HEK293 (cell line): ENCODE measurements around the gene PDE3B.

Experiments
- GLIS2 ChIP-seq: fragments of 450-650 bp; formaldehyde crosslinking; IDR thresholded peaks from 2 replicates; pipeline ENCODE4 v1.5.1; 2016; ENCODE audit warnings: missing biosample characterization, missing genetic modification characterization
- MEIS1 ChIP-seq: sonication (generic); formaldehyde crosslinking; IDR thresholded peaks from 2 replicates; pipeline ENCODE4 v1.8.1; 2022; ENCODE audit warnings: missing genetic modification reagents, mild to moderate bottlenecking, borderline replicate concordance
- OSR2 ChIP-seq: fragments of 450-650 bp; formaldehyde crosslinking; IDR thresholded peaks from 2 replicates; pipeline ENCODE4 v1.5.1; 2016; ENCODE audit warnings: missing biosample characterization, missing genetic modification characterization
- REPIN1 ChIP-seq: fragments of 450-650 bp; formaldehyde crosslinking; IDR thresholded peaks from 2 replicates; pipeline ENCODE4 v1.5.1; 2017; ENCODE audit warnings: missing biosample characterization, missing genetic modification characterization, low read depth
- SCRT1 ChIP-seq: fragments of 450-650 bp; formaldehyde crosslinking; IDR thresholded peaks from 2 replicates; pipeline ENCODE4 v1.5.1; 2016; ENCODE audit warnings: missing biosample characterization, missing genetic modification characterization, borderline replicate concordance
- SCRT2 ChIP-seq: fragments of 450-650 bp; formaldehyde crosslinking; IDR thresholded peaks from 2 replicates; pipeline ENCODE4 v1.5.1; 2016; ENCODE audit warnings: missing biosample characterization, missing genetic modification characterization
- SETDB1 ChIP-seq: IDR thresholded peaks from one replicate; pipeline ENCODE4 v1.6.1; 2017; ENCODE audit warnings: mild to moderate bottlenecking, low read length, moderate library complexity, mixed read lengths; ENCODE audit not compliant: insufficient read length
- YY1 ChIP-seq: fragments of 450-650 bp; formaldehyde crosslinking; IDR thresholded peaks from 2 replicates; pipeline ENCODE4 v1.5.1; 2018; ENCODE audit warnings: missing biosample characterization, missing genetic modification characterization
- ZBTB48 ChIP-seq: fragments of 450-650 bp; formaldehyde crosslinking; IDR thresholded peaks from 2 replicates; pipeline ENCODE4 v1.5.1; 2016; ENCODE audit warnings: missing biosample characterization, missing genetic modification characterization
- ZNF16 ChIP-seq: fragments of 450-650 bp; formaldehyde crosslinking; IDR thresholded peaks from 2 replicates; pipeline ENCODE4 v1.5.1; 2016; ENCODE audit warnings: low read depth, missing biosample characterization, missing genetic modification characterization
- ZNF169 ChIP-seq: fragments of 450-650 bp; formaldehyde crosslinking; IDR thresholded peaks from 2 replicates; pipeline ENCODE4 v1.5.1; 2016; ENCODE audit warnings: missing biosample characterization, missing genetic modification characterization
- ZNF214 ChIP-seq: fragments of 450-650 bp; formaldehyde crosslinking; IDR thresholded peaks from 2 replicates; pipeline ENCODE4 v1.5.1; 2017; ENCODE audit warnings: missing biosample characterization, mild to moderate bottlenecking, missing genetic modification characterization, borderline replicate concordance
- ZNF248 ChIP-seq: fragments of 450-650 bp; formaldehyde crosslinking; IDR thresholded peaks from 2 replicates; pipeline ENCODE4 v1.5.1; 2017; ENCODE audit warnings: missing biosample characterization, missing genetic modification characterization
- ZNF311 ChIP-seq: fragments of 450-650 bp; formaldehyde crosslinking; IDR thresholded peaks from 2 replicates; pipeline ENCODE4 v1.5.1; 2017; ENCODE audit warnings: missing biosample characterization, missing genetic modification characterization, borderline replicate concordance
- ZNF37A ChIP-seq: fragments of 450-650 bp; IDR thresholded peaks from 2 replicates; pipeline ENCODE4 v1.5.1; 2018; ENCODE audit warnings: missing biosample characterization, missing genetic modification characterization
- ZNF394 ChIP-seq: fragments of 450-650 bp; formaldehyde crosslinking; IDR thresholded peaks from 2 replicates; pipeline ENCODE4 v1.5.1; 2016; ENCODE audit warnings: missing biosample characterization, missing genetic modification characterization, mild to moderate bottlenecking, moderate library complexity, borderline replicate concordance
- ZNF416 ChIP-seq: fragments of 450-650 bp; formaldehyde crosslinking; IDR thresholded peaks from 2 replicates; pipeline ENCODE4 v1.5.1; 2016; ENCODE audit warnings: missing biosample characterization, missing genetic modification characterization
- ZNF549 ChIP-seq: fragments of 450-650 bp; IDR thresholded peaks from 2 replicates; pipeline ENCODE4 v1.5.1; 2018; ENCODE audit warnings: missing biosample characterization, missing genetic modification characterization, mild to moderate bottlenecking, inconsistent platforms, moderate library complexity
- ZNF558 ChIP-seq: fragments of 450-650 bp; formaldehyde crosslinking; IDR thresholded peaks from 2 replicates; pipeline ENCODE4 v1.5.1; 2016; ENCODE audit warnings: missing biosample characterization, missing genetic modification characterization
- ZNF560 ChIP-seq: fragments of 450-650 bp; formaldehyde crosslinking; IDR thresholded peaks from 2 replicates; pipeline ENCODE4 v1.5.1; 2017; ENCODE audit warnings: missing biosample characterization, missing genetic modification characterization, borderline replicate concordance
- ZNF621 ChIP-seq: fragments of 450-650 bp; formaldehyde crosslinking; IDR thresholded peaks from 2 replicates; pipeline ENCODE4 v1.5.1; 2017; ENCODE audit warnings: missing biosample characterization, missing genetic modification characterization
- ZNF658 ChIP-seq: fragments of 450-650 bp; formaldehyde crosslinking; IDR thresholded peaks from 2 replicates; pipeline ENCODE4; 2016; ENCODE audit warnings: missing biosample characterization, missing genetic modification characterization
- ZNF76 ChIP-seq: fragments of 450-650 bp; formaldehyde crosslinking; IDR thresholded peaks from 2 replicates; pipeline ENCODE4; 2016; ENCODE audit warnings: low read depth, missing biosample characterization, missing genetic modification characterization, borderline replicate concordance
- ZNF777 ChIP-seq: fragments of 450-650 bp; formaldehyde crosslinking; IDR thresholded peaks from 2 replicates; pipeline ENCODE4 v1.5.1; 2017; ENCODE audit warnings: missing biosample characterization, missing genetic modification characterization, borderline replicate concordance
- ZSCAN16 ChIP-seq: fragments of 450-650 bp; formaldehyde crosslinking; IDR thresholded peaks from 2 replicates; pipeline ENCODE4 v1.5.1; 2016; ENCODE audit warnings: missing biosample characterization, missing genetic modification characterization
- TF ChIP-seq, protein P1 (sequence below): fragments of 450-650 bp; formaldehyde crosslinking; IDR thresholded peaks from 2 replicates; pipeline ENCODE4 v1.5.1; 2016; ENCODE audit warnings: missing biosample characterization, missing genetic modification characterization
- TF ChIP-seq, protein P2 (sequence below): fragments of 450-650 bp; formaldehyde crosslinking; IDR thresholded peaks from 2 replicates; pipeline ENCODE4 v1.5.1; 2016; ENCODE audit warnings: missing biosample characterization, missing genetic modification characterization
- TF ChIP-seq, protein P3 (sequence below): fragments of 450-650 bp; formaldehyde crosslinking; IDR thresholded peaks from 2 replicates; pipeline ENCODE4 v1.5.1; 2017; ENCODE audit warnings: missing biosample characterization, missing genetic modification characterization
- TF ChIP-seq, protein P4 (sequence below): fragments of 450-650 bp; formaldehyde crosslinking; IDR thresholded peaks from 2 replicates; pipeline ENCODE4 v1.5.1; 2016; ENCODE audit warnings: missing biosample characterization, missing genetic modification characterization, borderline replicate concordance
- TF ChIP-seq, protein P5 (sequence below): fragments of 450-650 bp; formaldehyde crosslinking; IDR thresholded peaks from 2 replicates; pipeline ENCODE4 v1.5.1; 2017; ENCODE audit warnings: missing biosample characterization, missing genetic modification characterization

Gene PDE3B

DNA sequence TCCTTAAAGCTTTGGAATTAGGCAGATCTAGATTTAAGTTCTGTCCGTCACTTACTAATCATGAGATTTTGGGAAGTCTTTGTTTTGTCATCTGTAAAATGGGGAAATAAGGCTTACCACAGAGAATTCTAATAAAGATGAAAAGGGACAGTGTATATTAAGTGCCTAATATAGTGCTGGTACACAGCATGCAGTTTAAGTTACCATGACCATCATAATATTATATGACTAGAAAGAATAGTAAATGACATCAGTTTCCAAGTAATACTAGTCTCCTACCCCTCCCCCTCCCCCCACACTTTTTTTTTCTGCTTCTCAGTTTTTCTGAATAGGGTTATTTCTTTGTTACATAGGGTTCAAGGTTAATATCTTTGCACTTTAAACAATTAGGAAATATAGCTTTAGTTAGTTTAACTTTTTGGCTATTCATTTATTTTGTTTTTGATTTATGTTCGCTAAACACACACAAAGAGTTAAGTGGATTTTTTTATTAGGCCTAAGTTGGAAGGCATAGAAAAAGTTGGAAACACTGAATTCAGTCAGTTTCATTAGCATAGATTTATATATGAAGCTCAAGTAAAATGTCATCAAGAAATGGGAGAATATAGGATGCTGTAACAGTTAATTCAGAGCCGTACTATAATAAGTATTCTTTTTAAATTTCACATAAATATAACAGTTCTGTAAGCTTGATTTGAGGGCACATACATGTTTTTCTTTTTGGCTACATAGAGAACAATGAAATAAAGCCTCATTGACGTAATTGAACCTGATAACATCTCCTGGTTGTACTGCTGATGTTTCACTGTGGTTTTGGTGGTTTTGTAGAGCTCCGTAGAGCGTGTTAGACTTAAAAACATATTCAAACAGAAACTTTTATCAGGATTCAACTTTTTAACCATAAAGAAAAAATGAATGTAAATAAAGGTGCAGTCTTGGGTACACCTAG, 121.2 kb downstream of the PDE3B start (continued):
- TF ChIP-seq ZNF76 (tag by site-specific recombination) (no peak), GLIS2 (no peak), ZNF16 (tag by site-specific recombination) (no peak), MEIS1 (CRISPR knock-in tag) (no peak), ZNF777 (tag by site-specific recombination) (no peak), ZNF169 (tag by site-specific recombination) (no peak), ZNF311 (no peak), ZNF549 (tag by site-specific recombination) (no peak), ZNF214 (tag by site-specific recombination) (no peak), ZNF394 (tag by site-specific recombination) (no peak), SETDB1 (no peak), ZNF248 (no peak), OSR2 (tag by site-specific recombination) (peak; percentile 50; the same call in 1 of the 2 replicates), ZNF558 (no peak), ZNF416 (tag by site-specific recombination) (no peak), ZNF658 (tag by site-specific recombination) (no peak), YY1 (tag by site-specific recombination) (no peak), SCRT2 (tag by site-specific recombination) (no peak), REPIN1 (tag by site-specific recombination) (no peak), ZNF621 (tag by site-specific recombination) (no peak), ZBTB48 (tag by site-specific recombination) (no peak), ZSCAN16 (tag by site-specific recombination) (no peak), SCRT1 (no peak), ZNF37A (tag by site-specific recombination) (no peak), ZNF560 (tag by site-specific recombination) (no peak)
- TF ChIP-seq, protein P1, sequence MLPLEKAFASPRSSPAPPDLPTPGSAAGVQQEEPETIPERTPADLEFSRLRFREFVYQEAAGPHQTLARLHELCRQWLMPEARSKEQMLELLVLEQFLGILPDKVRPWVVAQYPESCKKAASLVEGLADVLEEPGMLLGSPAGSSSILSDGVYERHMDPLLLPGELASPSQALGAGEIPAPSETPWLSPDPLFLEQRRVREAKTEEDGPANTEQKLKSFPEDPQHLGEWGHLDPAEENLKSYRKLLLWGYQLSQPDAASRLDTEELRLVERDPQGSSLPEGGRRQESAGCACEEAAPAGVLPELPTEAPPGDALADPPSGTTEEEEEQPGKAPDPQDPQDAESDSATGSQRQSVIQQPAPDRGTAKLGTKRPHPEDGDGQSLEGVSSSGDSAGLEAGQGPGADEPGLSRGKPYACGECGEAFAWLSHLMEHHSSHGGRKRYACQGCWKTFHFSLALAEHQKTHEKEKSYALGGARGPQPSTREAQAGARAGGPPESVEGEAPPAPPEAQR (tag by site-specific recombination), result no peak
- TF ChIP-seq, protein P2, sequence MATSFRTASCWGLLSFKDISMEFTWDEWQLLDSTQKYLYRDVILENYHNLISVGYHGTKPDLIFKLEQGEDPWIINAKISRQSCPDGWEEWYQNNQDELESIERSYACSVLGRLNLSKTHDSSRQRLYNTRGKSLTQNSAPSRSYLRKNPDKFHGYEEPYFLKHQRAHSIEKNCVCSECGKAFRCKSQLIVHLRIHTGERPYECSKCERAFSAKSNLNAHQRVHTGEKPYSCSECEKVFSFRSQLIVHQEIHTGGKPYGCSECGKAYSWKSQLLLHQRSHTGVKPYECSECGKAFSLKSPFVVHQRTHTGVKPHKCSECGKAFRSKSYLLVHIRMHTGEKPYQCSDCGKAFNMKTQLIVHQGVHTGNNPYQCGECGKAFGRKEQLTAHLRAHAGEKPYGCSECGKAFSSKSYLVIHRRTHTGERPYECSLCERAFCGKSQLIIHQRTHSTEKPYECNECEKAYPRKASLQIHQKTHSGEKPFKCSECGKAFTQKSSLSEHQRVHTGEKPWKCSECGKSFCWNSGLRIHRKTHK (tag by site-specific recombination), result no peak
- TF ChIP-seq, protein P3, sequence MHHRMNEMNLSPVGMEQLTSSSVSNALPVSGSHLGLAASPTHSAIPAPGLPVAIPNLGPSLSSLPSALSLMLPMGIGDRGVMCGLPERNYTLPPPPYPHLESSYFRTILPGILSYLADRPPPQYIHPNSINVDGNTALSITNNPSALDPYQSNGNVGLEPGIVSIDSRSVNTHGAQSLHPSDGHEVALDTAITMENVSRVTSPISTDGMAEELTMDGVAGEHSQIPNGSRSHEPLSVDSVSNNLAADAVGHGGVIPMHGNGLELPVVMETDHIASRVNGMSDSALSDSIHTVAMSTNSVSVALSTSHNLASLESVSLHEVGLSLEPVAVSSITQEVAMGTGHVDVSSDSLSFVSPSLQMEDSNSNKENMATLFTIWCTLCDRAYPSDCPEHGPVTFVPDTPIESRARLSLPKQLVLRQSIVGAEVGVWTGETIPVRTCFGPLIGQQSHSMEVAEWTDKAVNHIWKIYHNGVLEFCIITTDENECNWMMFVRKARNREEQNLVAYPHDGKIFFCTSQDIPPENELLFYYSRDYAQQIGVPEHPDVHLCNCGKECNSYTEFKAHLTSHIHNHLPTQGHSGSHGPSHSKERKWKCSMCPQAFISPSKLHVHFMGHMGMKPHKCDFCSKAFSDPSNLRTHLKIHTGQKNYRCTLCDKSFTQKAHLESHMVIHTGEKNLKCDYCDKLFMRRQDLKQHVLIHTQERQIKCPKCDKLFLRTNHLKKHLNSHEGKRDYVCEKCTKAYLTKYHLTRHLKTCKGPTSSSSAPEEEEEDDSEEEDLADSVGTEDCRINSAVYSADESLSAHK (tag by site-specific recombination), result no peak
- TF ChIP-seq, protein P4, sequence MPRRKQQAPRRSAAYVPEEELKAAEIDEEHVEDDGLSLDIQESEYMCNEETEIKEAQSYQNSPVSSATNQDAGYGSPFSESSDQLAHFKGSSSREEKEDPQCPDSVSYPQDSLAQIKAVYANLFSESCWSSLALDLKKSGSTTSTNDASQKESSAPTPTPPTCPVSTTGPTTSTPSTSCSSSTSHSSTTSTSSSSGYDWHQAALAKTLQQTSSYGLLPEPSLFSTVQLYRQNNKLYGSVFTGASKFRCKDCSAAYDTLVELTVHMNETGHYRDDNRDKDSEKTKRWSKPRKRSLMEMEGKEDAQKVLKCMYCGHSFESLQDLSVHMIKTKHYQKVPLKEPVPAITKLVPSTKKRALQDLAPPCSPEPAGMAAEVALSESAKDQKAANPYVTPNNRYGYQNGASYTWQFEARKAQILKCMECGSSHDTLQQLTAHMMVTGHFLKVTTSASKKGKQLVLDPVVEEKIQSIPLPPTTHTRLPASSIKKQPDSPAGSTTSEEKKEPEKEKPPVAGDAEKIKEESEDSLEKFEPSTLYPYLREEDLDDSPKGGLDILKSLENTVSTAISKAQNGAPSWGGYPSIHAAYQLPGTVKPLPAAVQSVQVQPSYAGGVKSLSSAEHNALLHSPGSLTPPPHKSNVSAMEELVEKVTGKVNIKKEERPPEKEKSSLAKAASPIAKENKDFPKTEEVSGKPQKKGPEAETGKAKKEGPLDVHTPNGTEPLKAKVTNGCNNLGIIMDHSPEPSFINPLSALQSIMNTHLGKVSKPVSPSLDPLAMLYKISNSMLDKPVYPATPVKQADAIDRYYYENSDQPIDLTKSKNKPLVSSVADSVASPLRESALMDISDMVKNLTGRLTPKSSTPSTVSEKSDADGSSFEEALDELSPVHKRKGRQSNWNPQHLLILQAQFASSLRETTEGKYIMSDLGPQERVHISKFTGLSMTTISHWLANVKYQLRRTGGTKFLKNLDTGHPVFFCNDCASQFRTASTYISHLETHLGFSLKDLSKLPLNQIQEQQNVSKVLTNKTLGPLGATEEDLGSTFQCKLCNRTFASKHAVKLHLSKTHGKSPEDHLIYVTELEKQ, result no peak
- TF ChIP-seq, protein P5, sequence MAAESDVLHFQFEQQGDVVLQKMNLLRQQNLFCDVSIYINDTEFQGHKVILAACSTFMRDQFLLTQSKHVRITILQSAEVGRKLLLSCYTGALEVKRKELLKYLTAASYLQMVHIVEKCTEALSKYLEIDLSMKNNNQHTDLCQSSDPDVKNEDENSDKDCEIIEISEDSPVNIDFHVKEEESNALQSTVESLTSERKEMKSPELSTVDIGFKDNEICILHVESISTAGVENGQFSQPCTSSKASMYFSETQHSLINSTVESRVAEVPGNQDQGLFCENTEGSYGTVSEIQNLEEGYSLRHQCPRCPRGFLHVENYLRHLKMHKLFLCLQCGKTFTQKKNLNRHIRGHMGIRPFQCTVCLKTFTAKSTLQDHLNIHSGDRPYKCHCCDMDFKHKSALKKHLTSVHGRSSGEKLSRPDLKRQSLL (tag by site-specific recombination), result no peak
